ENCODE measurements around the gene TTLL4.

TTLL4 gene

GRCh38 chr2:218733171-218734021 lies 22.8 kb downstream of the TTLL4 start:
- Histone ChIP-seq H3K9me3 (ENCODE audit: control insufficient read depth, insufficient read depth, low read length) (no peaks in the 10 kb centered on the region), H3K4me2 (ENCODE audit: low read length) (no peak overlapping the region)

GRCh38 chr2:218734190-218734975 lies 23.7 kb downstream of the TTLL4 start:
- Histone ChIP-seq H3K27ac (ENCODE audit: low read depth, low read length) (no peak overlapping the region), H3K4me2 (ENCODE audit: low read length) (no peak overlapping the region), H3K9me2 (replicated peaks; ENCODE audit: control insufficient read depth, low read length) (no peaks in the 10 kb centered on the region), H3K9me3 (ENCODE audit: control insufficient read depth, insufficient read depth, low read length) (no peaks in the 10 kb centered on the region), H3K27me3 (ENCODE audit: control insufficient read depth, low read length) (no peaks in the 10 kb centered on the region), H4K20me1 (ENCODE audit: control insufficient read depth, insufficient read depth, low read depth, low read length) (no peaks in the 10 kb centered on the region), H3K4me3 (ENCODE audit: low read length) (no peak overlapping the region), H3F3A (ENCODE audit: control insufficient read depth, insufficient read depth) (no peaks in the 10 kb centered on the region), H3K36me3 (ENCODE audit: control insufficient read depth, low read length) (peaks cover 42% of the 10 kb centered on the region), H3K79me2 (ENCODE audit: control insufficient read depth, low read length) (peaks cover 38% of the 10 kb centered on the region), H3K4me1 (ENCODE audit: control insufficient read depth, low read length) (no peaks in the 10 kb centered on the region)
- no peak for TF ChIP-seq CTCF (IDR thresholded peaks at IDR 0.05; ENCODE audit: low read depth, low read length, poor library complexity, severe bottlenecking)
- no peak for TF ChIP-seq EZH2phosphoT487 (IDR thresholded peaks at IDR 0.05; ENCODE audit: borderline replicate concordance, low read length)

More at GRCh38 chr2:218733171-218734021, 22.8 kb downstream of the TTLL4 start:
- Histone ChIP-seq H3K4me3 (ENCODE audit: low read length) (no peak overlapping the region), H3K27ac (ENCODE audit: low read depth, low read length) (no peak overlapping the region), H3K4me1 (ENCODE audit: control insufficient read depth, low read length) (no peaks in the 10 kb centered on the region), H3K79me2 (ENCODE audit: control insufficient read depth, low read length) (peaks cover 45% of the 10 kb centered on the region), H3K9me2 (replicated peaks; ENCODE audit: control insufficient read depth, low read length) (no peaks in the 10 kb centered on the region), H4K20me1 (ENCODE audit: control insufficient read depth, insufficient read depth, low read depth, low read length) (no peaks in the 10 kb centered on the region), H3K36me3 (ENCODE audit: control insufficient read depth, low read length) (peaks cover 38% of the 10 kb centered on the region), H3K27me3 (ENCODE audit: control insufficient read depth, low read length) (no peaks in the 10 kb centered on the region), H3F3A (ENCODE audit: control insufficient read depth, insufficient read depth) (no peaks in the 10 kb centered on the region)
- TF ChIP-seq CTCF (IDR thresholded peaks at IDR 0.05; ENCODE audit: low read depth, low read length, poor library complexity, severe bottlenecking) = no peak
- no peak for TF ChIP-seq EZH2phosphoT487 (IDR thresholded peaks at IDR 0.05; ENCODE audit: borderline replicate concordance, low read length)

- no peaks in the 10 kb centered on the region for H3K4me1 ChIP-seq (ENCODE audit: control insufficient read depth, low read length)
- no peak overlapping the region for H3K27ac ChIP-seq (ENCODE audit: low read depth, low read length)
- H3K4me3 ChIP-seq (ENCODE audit: low read length) = no peak overlapping the region
- H3K4me2 ChIP-seq (ENCODE audit: low read length) = no peak overlapping the region
- peaks cover 33% of the 10 kb centered on the region for H3K79me2 ChIP-seq (ENCODE audit: control insufficient read depth, low read length)
- H3F3A ChIP-seq (ENCODE audit: control insufficient read depth, insufficient read depth) = no peaks in the 10 kb centered on the region
- no peaks in the 10 kb centered on the region for H4K20me1 ChIP-seq (ENCODE audit: control insufficient read depth, insufficient read depth, low read depth, low read length)
- H3K27me3 ChIP-seq (ENCODE audit: control insufficient read depth, low read length) = no peaks in the 10 kb centered on the region
- TF ChIP-seq EZH2phosphoT487 (IDR thresholded peaks at IDR 0.05; ENCODE audit: borderline replicate concordance, low read length) (no peak), CTCF (IDR thresholded peaks at IDR 0.05; ENCODE audit: low read depth, low read length, poor library complexity, severe bottlenecking) (no peak)
- H3K9me2 ChIP-seq (replicated peaks; ENCODE audit: control insufficient read depth, low read length) = no peaks in the 10 kb centered on the region
- H3K36me3 ChIP-seq (ENCODE audit: control insufficient read depth, low read length) = peaks cover 59% of the 10 kb centered on the region
- no peaks in the 10 kb centered on the region for H3K9me3 ChIP-seq (ENCODE audit: control insufficient read depth, insufficient read depth, low read length)
Observed at GRCh38 chr2:218736531-218736930, 25.9 kb downstream of the TTLL4 start.
